BJ (cell line): ENCODE results near the gene SLCO3A1. TPM values are rescaled to one million over a fixed set of nuclear protein-coding genes. Genes with fewer than 3 reads are reported as not detected.

Source experiments
- CTCF ChIA-PET: fragments of 350-600 bp; formaldehyde crosslinking; extraction: SDS; loops from one replicate; lab custom pipeline; 2021; ENCODE audit warnings: antibody characterized with exemption, inconsistent platforms; lab: Yijun Ruan, JAX
- POLR2A ChIA-PET: fragments of 300-600 bp; sonication (Branson Sonifier 250); formaldehyde crosslinking; extraction: SDS; loops from one replicate; lab custom pipeline; 2021; ENCODE audit warnings: antibody characterized with exemption; lab: Charles Lee
- DNase-seq: peaks from one replicate; pipeline ENCODE4 v3.0.0-alpha.2; 2011; ENCODE audit warnings: low read depth
- H3K27me3 ChIP-seq: 2 replicates; pipeline ENCODE4 v1.6.0; 2011; ENCODE audit warnings: low read length; ENCODE audit not compliant: control insufficient read depth, insufficient read depth
- H3K36me3 ChIP-seq: 2 replicates; pipeline ENCODE4 v1.5.1; 2011; ENCODE audit warnings: low read length; ENCODE audit not compliant: control insufficient read depth, insufficient read depth
- H3K4me3 ChIP-seq: 2 replicates; pipeline ENCODE4 v1.5.1; 2011; ENCODE audit warnings: low read depth, mild to moderate bottlenecking, control low read depth, low read length
- polyA plus RNA-seq: library from polyadenylated mRNA; depleted of rRNA; stranded (reverse); fragments of >200 nt; gene quantifications from 2 replicates; pipeline ENCODE4 v1.2.3, GENCODE V29; 2011
- TF ChIP-seq, protein P1 (sequence below): IDR thresholded peaks from 2 replicates; pipeline ENCODE4 v1.5.1; 2011; ENCODE audit warnings: low read depth, mild to moderate bottlenecking, control low read depth, inconsistent platforms, low read length, moderate library complexity; ENCODE audit not compliant: insufficient read depth

SLCO3A1 gene
- polyA plus RNA-seq, 1 experiment: 7.8 TPM

DNA sequence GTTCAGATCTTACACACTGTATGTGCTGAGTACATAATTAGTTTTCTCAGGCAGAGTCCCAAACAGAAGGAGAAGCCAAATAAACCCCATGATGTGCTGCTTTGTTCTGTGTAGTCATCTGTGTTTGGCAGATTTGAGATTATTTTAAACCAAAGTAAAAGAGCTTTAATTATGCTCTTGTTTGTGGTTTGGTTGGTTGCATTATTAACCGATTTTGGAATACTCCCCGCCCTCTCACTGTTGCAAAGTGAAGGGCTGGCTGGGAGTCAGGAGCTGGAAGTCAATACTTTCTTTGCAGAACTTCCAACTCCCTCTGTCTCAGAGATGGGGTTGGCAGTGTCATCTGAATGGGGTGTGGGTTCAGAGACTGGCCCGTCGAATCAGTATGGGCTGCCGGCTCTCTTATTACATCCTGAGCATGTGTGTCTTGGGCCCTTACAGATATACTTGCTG lies 34.4 kb downstream of the SLCO3A1 start:
- Histone ChIP-seq H3K36me3 (no peaks in the 10 kb centered on the region), H3K27me3 (no peaks in the 10 kb centered on the region), H3K4me3 (no peak overlapping the region)
- TF ChIP-seq, protein P1, sequence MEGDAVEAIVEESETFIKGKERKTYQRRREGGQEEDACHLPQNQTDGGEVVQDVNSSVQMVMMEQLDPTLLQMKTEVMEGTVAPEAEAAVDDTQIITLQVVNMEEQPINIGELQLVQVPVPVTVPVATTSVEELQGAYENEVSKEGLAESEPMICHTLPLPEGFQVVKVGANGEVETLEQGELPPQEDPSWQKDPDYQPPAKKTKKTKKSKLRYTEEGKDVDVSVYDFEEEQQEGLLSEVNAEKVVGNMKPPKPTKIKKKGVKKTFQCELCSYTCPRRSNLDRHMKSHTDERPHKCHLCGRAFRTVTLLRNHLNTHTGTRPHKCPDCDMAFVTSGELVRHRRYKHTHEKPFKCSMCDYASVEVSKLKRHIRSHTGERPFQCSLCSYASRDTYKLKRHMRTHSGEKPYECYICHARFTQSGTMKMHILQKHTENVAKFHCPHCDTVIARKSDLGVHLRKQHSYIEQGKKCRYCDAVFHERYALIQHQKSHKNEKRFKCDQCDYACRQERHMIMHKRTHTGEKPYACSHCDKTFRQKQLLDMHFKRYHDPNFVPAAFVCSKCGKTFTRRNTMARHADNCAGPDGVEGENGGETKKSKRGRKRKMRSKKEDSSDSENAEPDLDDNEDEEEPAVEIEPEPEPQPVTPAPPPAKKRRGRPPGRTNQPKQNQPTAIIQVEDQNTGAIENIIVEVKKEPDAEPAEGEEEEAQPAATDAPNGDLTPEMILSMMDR: no peak
- ChIA-PET CTCF (interaction anchor here (1.0 kb wide), 1 partner anchor 22 kb away, joined by 3 read pairs; no protein-coding TSS in a partner anchor), POLR2A (no interaction called here)
- no peak for DNase-seq

DNA sequence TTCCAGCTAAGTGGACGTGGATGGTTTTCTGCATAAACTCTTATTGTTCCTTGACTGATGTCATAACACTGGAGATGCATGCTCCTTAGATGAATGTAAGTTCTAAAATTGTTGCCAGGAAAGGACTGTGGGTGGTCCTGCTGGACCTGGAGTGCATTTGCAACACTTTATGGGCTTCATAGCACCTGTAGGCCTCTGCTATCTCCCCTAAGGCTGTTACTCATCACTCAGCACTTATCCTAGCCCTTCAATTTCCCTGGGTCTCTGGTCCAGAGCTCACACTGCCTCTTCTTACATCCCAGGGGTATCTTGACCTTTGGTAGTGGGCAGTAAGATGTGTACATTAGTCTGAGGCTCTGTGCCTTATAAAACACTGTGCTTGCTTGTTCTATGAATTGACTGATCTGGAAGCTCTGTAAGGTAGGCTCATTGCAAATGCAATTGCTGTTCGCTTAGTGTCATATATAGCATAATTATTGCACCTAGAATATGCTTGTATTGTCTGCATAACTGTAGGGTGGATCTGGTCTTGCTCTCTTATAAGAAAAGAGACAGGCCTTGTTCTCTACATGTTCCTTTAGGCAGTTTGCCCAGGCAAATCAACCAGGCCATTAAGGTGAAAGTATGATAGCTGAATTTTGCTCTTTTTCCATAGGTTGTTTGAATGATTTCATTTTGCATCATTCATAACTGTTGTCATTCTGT lies 35.8 kb downstream of the SLCO3A1 start:
- CTCF ChIA-PET: no interaction called here
- TF ChIP-seq, protein P1: no peak
- Histone ChIP-seq H3K36me3 (no peaks in the 10 kb centered on the region), H3K27me3 (no peaks in the 10 kb centered on the region), H3K4me3 (no peak overlapping the region)
- POLR2A ChIA-PET: no interaction called here
- DNase-seq: no peak

DNA sequence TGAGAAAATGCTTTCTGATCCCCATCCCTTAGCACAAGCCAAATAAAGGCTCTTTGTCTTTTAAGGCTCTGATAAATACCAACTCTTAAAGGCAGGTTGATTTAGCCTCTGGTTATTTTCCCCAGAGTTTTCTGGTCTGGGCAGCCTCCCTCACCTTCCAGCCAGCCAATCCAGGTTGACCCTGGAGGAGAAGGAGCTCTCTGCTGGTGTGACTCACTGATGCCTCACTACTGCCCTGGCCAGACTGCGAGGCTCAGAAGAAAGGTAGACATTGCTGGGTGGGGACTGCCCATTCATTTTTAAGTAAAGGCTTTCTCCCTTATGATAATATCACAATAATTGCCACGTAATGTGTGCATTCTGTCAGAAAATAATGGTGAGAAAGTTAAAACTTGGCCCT lies 37.1 kb downstream of the SLCO3A1 start:
- no peaks in the 10 kb centered on the region for H3K27me3 ChIP-seq
- H3K4me3 ChIP-seq: no peak overlapping the region
- H3K36me3 ChIP-seq: no peaks in the 10 kb centered on the region
- DNase-seq: no peak
- TF ChIP-seq, protein P1: no peak
- POLR2A ChIA-PET: no interaction called here
- CTCF ChIA-PET: no interaction called here

DNA sequence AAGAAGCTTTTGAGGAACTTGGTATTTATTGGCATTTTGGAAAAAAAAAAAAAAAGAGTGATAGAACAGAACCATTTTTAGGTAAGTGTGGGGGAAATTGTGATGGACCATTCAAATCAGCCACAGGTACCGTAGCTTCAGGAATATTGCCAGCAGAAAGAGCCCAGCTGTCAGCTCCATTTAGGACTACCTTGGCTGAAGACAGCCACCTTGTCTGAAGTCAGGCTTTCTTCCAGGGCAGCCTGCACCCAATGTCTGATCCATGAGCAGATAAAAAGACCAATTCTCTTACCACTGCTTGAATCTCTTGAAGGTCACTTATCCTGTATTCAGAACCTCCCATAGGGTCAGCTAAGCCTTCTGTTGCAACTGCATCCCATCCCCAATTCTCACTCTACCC lies 37.6 kb downstream of the SLCO3A1 start:
- ChIA-PET CTCF (no interaction called here), POLR2A (no interaction called here)
- no peaks in the 10 kb centered on the region for H3K27me3 ChIP-seq
- no peak overlapping the region for H3K4me3 ChIP-seq
- H3K36me3 ChIP-seq: no peaks in the 10 kb centered on the region
- DNase-seq: no peak
- TF ChIP-seq, protein P1: no peak

DNA sequence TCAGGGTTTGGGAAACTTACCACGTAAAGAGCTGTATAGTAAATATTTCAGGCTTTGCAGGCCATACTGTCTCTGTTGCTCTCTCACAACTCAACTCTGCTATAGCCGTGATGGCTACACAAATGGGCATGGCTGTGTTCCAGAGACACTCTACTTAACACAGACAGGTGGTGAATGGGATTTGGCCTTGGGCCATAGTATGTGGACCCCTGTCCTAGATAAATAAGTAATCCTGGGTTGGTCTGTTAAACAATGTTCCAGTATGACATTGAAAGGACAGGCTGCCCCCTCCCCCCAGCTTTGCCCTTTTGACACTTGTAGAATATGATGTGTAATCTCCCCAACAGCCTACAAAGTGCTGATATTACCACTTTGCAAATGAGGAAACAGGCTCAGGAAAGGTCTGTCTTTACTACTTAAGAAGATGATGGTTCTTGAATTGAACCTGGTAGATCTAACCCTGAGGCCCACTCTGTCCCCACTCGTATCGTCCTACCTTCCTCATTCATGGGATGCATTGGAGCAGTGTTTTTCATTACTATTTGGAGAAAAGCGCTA lies 38.4 kb downstream of the SLCO3A1 start:
- H3K4me3 ChIP-seq: no peak overlapping the region
- ChIA-PET POLR2A (no interaction called here), CTCF (no interaction called here)
- TF ChIP-seq, protein P1: no peak
- H3K27me3 ChIP-seq: no peaks in the 10 kb centered on the region
- H3K36me3 ChIP-seq: no peaks in the 10 kb centered on the region
- DNase-seq: no peak
